Endothelial cell of umbilical vein (primary cell): ENCODE measurements around the gene KXD1. TPM values are rescaled to one million over a fixed set of nuclear protein-coding genes. Genes with fewer than 3 reads are reported as not detected.

ENCODE experiments used
- BruUV-seq: library from RNA; stranded (reverse); fragments of 400-500 nt; replicated peaks from 2 replicates; lab custom pipeline; 2021; lab: Mats Ljungman, UMichigan
- CTCF ChIA-PET: fragments of 300-600, 350-600 bp; sonication (Branson Sonifier 250); formaldehyde crosslinking; loops from one replicate; lab custom pipeline; 2021; ENCODE audit warnings: antibody characterized with exemption, inconsistent platforms; lab: Charles Lee
- POLR2A ChIA-PET: fragments of 300-600, 350-600 bp; sonication (Branson Sonifier 250); formaldehyde crosslinking; loops from one replicate; lab custom pipeline; 2021; ENCODE audit warnings: antibody characterized with exemption, inconsistent platforms; lab: Charles Lee
- DNase-seq: peaks from one replicate; pipeline ENCODE4 v3.0.0-alpha.2; 2011; ENCODE audit warnings: low read depth, low spot score
- FAIRE-seq: peaks from 2 replicates; lab custom pipeline; 2011; peaks lifted over from hg19 to GRCh38; lab: Jason Lieb, UNC
- H2AFZ ChIP-seq: 2 replicates; pipeline ENCODE4 v1.6.0; 2012; ENCODE audit warnings: low read depth, low read length, control low read depth, inconsistent platforms
- H3K27ac ChIP-seq: 2 replicates; pipeline ENCODE4 v1.5.1; 2011; ENCODE audit warnings: low read depth, mild to moderate bottlenecking, control low read depth, low read length, moderate library complexity; ENCODE audit not compliant: insufficient read depth
- H3K27me3 ChIP-seq, 2 experiments: 2 replicates each; pipeline versions ENCODE4 v1.6.0 to v1.6.1; 2011; ENCODE audit warnings: low read length in 2 of 2, mixed read lengths in 1 of 2; ENCODE audit not compliant: control insufficient read depth in 2 of 2, insufficient read depth in 2 of 2
- H3K36me3 ChIP-seq, 2 experiments: 2 replicates in 1 of 2; 3 replicates in 1 of 2; pipeline ENCODE4 v1.5.1; 2011; ENCODE audit warnings: low read length in 2 of 2, mild to moderate bottlenecking in 1 of 2, moderate library complexity in 1 of 2; ENCODE audit not compliant: control insufficient read depth in 2 of 2, insufficient read depth in 2 of 2; ENCODE audit errors: extremely low read depth in 1 of 2
- H3K4me1 ChIP-seq: 3 replicates; pipeline ENCODE4 v1.5.1; 2011; ENCODE audit warnings: mild to moderate bottlenecking, low read length; ENCODE audit not compliant: control insufficient read depth, insufficient read depth; ENCODE audit errors: extremely low read depth
- H3K4me2 ChIP-seq: 2 replicates; pipeline ENCODE4 v1.6.1; 2011; ENCODE audit warnings: low read length, control low read depth, mixed read lengths; ENCODE audit not compliant: insufficient read depth
- H3K4me3 ChIP-seq, 3 experiments: fragments of 200-600 bp in 1 of 3; sonication (generic), shearing (Covaris generic) in 1 of 3; replicated peaks in 1 of 3; 2 replicates each; pipeline ENCODE4 v1.5.1; 2011 to 2016; ENCODE audit warnings: control low read depth in 3 of 3, low read length in 3 of 3, mild to moderate bottlenecking in 2 of 3, inconsistent platforms in 1 of 3, low read depth in 1 of 3, moderate library complexity in 1 of 3; ENCODE audit not compliant: insufficient read depth in 1 of 3
- H3K79me2 ChIP-seq: 2 replicates; pipeline ENCODE4 v1.6.0; 2012; ENCODE audit warnings: low read length, inconsistent platforms; ENCODE audit not compliant: control insufficient read depth, insufficient read depth
- H3K9ac ChIP-seq: replicated peaks from 2 replicates; pipeline ENCODE3; 2011; ENCODE audit warnings: low read length, control low read depth; ENCODE audit not compliant: insufficient read depth; ENCODE audit errors: extremely low read depth
- H3K9me1 ChIP-seq: replicated peaks from 3 replicates; pipeline ENCODE4 v1.6.0; 2011; ENCODE audit warnings: mild to moderate bottlenecking, low read length; ENCODE audit not compliant: control insufficient read depth, insufficient read depth; ENCODE audit errors: extremely low read depth
- H3K9me3 ChIP-seq: replicated peaks from 2 replicates; pipeline ENCODE4 v1.5.1; 2012; ENCODE audit warnings: low read length, inconsistent platforms; ENCODE audit not compliant: control insufficient read depth, insufficient read depth
- H4K20me1 ChIP-seq: replicated peaks from 2 replicates; pipeline ENCODE3; 2011; ENCODE audit warnings: mild to moderate bottlenecking, low read length; ENCODE audit not compliant: control insufficient read depth, insufficient read depth; ENCODE audit errors: extremely low read depth
- CTCF ChIP-seq, 2 donors: IDR thresholded peaks; 1 replicate in 1 of 2; 2 replicates in 1 of 2; pipeline ENCODE4 v1.5.1; 2011; ENCODE audit warnings: low read length in 2 of 2, mild to moderate bottlenecking in 2 of 2, moderate library complexity in 2 of 2, control low read depth in 1 of 2, inconsistent platforms in 1 of 2, low read depth in 1 of 2; ENCODE audit not compliant: insufficient read depth in 1 of 2; ENCODE audit errors: extremely low read depth in 1 of 2
- EZH2 ChIP-seq: IDR thresholded peaks from 2 replicates; pipeline ENCODE4 v1.6.1; 2012; ENCODE audit warnings: borderline replicate concordance, low read depth, mild to moderate bottlenecking, moderate library complexity, low read length, inconsistent platforms; ENCODE audit not compliant: severe bottlenecking
- FOS ChIP-seq: IDR thresholded peaks from 2 replicates; pipeline ENCODE4 v1.6.1; 2011; ENCODE audit warnings: mild to moderate bottlenecking, low read length, moderate library complexity, borderline replicate concordance; ENCODE audit not compliant: insufficient read depth
- GATA2 ChIP-seq: IDR thresholded peaks from 2 replicates; pipeline ENCODE4 v1.7.0; 2011; ENCODE audit warnings: low read depth, mild to moderate bottlenecking, moderate library complexity, mixed read lengths, low read length; ENCODE audit not compliant: insufficient read length, insufficient read depth
- JUN ChIP-seq: IDR thresholded peaks from 2 replicates; pipeline ENCODE4 v1.6.1; 2011; ENCODE audit warnings: borderline replicate concordance, low read depth; ENCODE audit not compliant: insufficient read length, insufficient read depth
- MYC ChIP-seq: IDR thresholded peaks from one replicate; pipeline ENCODE4 v1.6.1; 2011; ENCODE audit warnings: mild to moderate bottlenecking, low read depth, low read length
- POLR2A ChIP-seq: IDR thresholded peaks from 2 replicates; pipeline ENCODE4 v1.6.1; 2012; ENCODE audit warnings: low read depth, mild to moderate bottlenecking, control low read depth, low read length
- POLR2AphosphoS5 ChIP-seq: IDR thresholded peaks from 2 replicates; pipeline ENCODE4 v1.6.1; 2012; ENCODE audit warnings: low read depth, mild to moderate bottlenecking, control low read depth, low read length, moderate library complexity; ENCODE audit not compliant: insufficient read depth
- dilution Hi-C: fragments of 300-500 bp; cut with MboI; formaldehyde crosslinking; loops from one replicate; pipeline ENCODE4 v1.15.0; 2019; ENCODE audit warnings: low sequenced_read_pairs; ENCODE audit not compliant: extremely low pct_ligation_motif_present
- intact Hi-C: fragments of 100-400 bp; cut with micrococcal nuclease; formaldehyde crosslinking; loops from one replicate; pipeline ENCODE4 v1.10.0; 2022
- polyA plus RNA-seq, 4 experiments: library from polyadenylated mRNA; depleted of rRNA in 3 of 4; stranded (reverse) in 3 of 4; unstranded in 1 of 4; fragments of >200 nt; gene quantifications; 2 replicates each; pipeline versions ENCODE4 v1.2.1 to v1.2.3, GENCODE V29; 2011 to 2012; ENCODE audit warnings: missing spikeins in 1 of 4
- total RNA-seq: library from RNA; stranded (reverse); gene quantifications from 2 replicates; pipeline ENCODE4 v1.2.3, GENCODE V29; 2021
- TF ChIP-seq, protein P1 (sequence below): IDR thresholded peaks from 2 replicates; pipeline ENCODE4 v1.6.1; 2011; ENCODE audit not compliant: insufficient read depth, insufficient read length

KXD1 gene
- total and polyA plus RNA-seq, 2 donors (not counting 3 experiments of a cell fraction or from before 2014, with no cell fraction given) = 134 to 186 TPM

- dilution Hi-C loops (no loop called here), intact Hi-C loops (no loop called here)
- Histone ChIP-seq H3K4me2 (no peak overlapping the region), H3K4me1 (no peaks in the 10 kb centered on the region), H3K4me3 (no peak overlapping the region), H3K36me3 (peaks cover 8 to 43% of the 10 kb centered on the region in 2 experiments), H3K27me3 (no peaks in the 10 kb centered on the region), H3K9ac (no peak overlapping the region), H3K9me3 (no peaks in the 10 kb centered on the region), H2AFZ (no peak overlapping the region), H3K27ac (no peak overlapping the region), H3K79me2 (no peaks in the 10 kb centered on the region), H3K9me1 (no peaks in the 10 kb centered on the region), H4K20me1 (no peaks in the 10 kb centered on the region)
- ChIA-PET POLR2A (no interaction called here), CTCF (no interaction called here)
- no TSS peak for BruUV-seq
- TF ChIP-seq CTCF (IDR thresholded peaks at IDR 0.05; ENCODE audit: extremely low read depth in 1 of 2, insufficient read depth in 1 of 2, low read depth in 1 of 2, low read length in 2 of 2) (no peak), FOS (no peak), MYC (no peak), POLR2AphosphoS5 (no peak), JUN (no peak), POLR2A (no peak), EZH2 (no peak), GATA2 (no peak)
- TF ChIP-seq, protein P1, sequence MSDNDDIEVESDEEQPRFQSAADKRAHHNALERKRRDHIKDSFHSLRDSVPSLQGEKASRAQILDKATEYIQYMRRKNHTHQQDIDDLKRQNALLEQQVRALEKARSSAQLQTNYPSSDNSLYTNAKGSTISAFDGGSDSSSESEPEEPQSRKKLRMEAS = no peak
- DNase-seq (no peak), FAIRE-seq (no peak)
Measured at GRCh38 chr19:18536475-18536874, 21.2 kb upstream of the KXD1 start.
